ENCODE measurements around the gene AMY2B. TPM values are rescaled to one million over a fixed set of nuclear protein-coding genes. Genes with fewer than 3 reads are reported as not detected.
"Not testable (repeated sequence)": the region's sequence is repeated elsewhere in the genome, so short reads cannot be mapped to it uniquely, and the experiment has no call there.

Gene AMY2B
- total RNA-seq, 1 experiment from 2014 or later, result 1.1 TPM

GRCh38 chr1:103584537-103584936 is 13.1 kb downstream of the AMY2B start:
- no peaks in the 10 kb centered on the region for H3K36me3 ChIP-seq (ENCODE audit: control insufficient read depth, insufficient read depth, low read length)
- ChIA-PET POLR2A (no interaction called here), CTCF (no interaction called here)
- no peaks in the 10 kb centered on the region for H3K4me1 ChIP-seq (ENCODE audit: control insufficient read depth, insufficient read depth, low read length)
- H3K9me3 ChIP-seq (ENCODE audit: control insufficient read depth, insufficient read depth, low read depth, low read length), result no peaks in the 10 kb centered on the region
- in situ Hi-C loops (cut with HindIII; ENCODE audit: low pct_unique_long_range_greater_than_20kb, low sequenced_read_pairs), result no loop called here
- ATAC-seq (no peak), DNase-seq (ENCODE audit: low read depth, low spot score) (no peak)
- no peaks in the 10 kb centered on the region; the same call in 1 of the 2 replicates for H3K27me3 ChIP-seq (ENCODE audit: control insufficient read depth, insufficient read depth, low read length)
- TF ChIP-seq SIN3A (IDR thresholded peaks at IDR 0.05; ENCODE audit: borderline replicate concordance, insufficient read depth, low read depth, low read length) (no peak), TCF7L2 (IDR thresholded peaks at IDR 0.05; ENCODE audit: low read depth, low read length) (no peak), REST (IDR thresholded peaks at IDR 0.05; ENCODE audit: insufficient read depth in 1 of 2, low read depth in 2 of 2, low read length in 1 of 2) (no peak), POLR2AphosphoS5 (IDR thresholded peaks at IDR 0.05; ENCODE audit: low read depth, low read length) (no peak)
- TF ChIP-seq, protein P1, sequence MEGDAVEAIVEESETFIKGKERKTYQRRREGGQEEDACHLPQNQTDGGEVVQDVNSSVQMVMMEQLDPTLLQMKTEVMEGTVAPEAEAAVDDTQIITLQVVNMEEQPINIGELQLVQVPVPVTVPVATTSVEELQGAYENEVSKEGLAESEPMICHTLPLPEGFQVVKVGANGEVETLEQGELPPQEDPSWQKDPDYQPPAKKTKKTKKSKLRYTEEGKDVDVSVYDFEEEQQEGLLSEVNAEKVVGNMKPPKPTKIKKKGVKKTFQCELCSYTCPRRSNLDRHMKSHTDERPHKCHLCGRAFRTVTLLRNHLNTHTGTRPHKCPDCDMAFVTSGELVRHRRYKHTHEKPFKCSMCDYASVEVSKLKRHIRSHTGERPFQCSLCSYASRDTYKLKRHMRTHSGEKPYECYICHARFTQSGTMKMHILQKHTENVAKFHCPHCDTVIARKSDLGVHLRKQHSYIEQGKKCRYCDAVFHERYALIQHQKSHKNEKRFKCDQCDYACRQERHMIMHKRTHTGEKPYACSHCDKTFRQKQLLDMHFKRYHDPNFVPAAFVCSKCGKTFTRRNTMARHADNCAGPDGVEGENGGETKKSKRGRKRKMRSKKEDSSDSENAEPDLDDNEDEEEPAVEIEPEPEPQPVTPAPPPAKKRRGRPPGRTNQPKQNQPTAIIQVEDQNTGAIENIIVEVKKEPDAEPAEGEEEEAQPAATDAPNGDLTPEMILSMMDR (IDR thresholded peaks at IDR 0.05), result no peak
- intact Hi-C loops (cut with micrococcal nuclease; ENCODE audit: unreplicated experiment), result no loop called here
- H3K4me3 ChIP-seq (ENCODE audit: low read depth in 2 of 2, low read length in 2 of 2), result no peak overlapping the region
- no peak overlapping the region for H3K27ac ChIP-seq (ENCODE audit: low read length)
- BruUV-seq (replicated peaks), result no TSS peak

GRCh38 chr1:103602740-103603139 is 31.4 kb downstream of the AMY2B start:
- ATAC-seq, CTCF ChIA-PET: not testable (repeated sequence)

GRCh38 chr1:103616362-103616761 is 45.0 kb downstream of the AMY2B start:
- Histone ChIP-seq H3K4me3 (ENCODE audit: low read depth in 2 of 2, low read length in 2 of 2) (no peak overlapping the region), H3K27ac (ENCODE audit: low read length) (no peak overlapping the region), H3K9me3 (ENCODE audit: control insufficient read depth, insufficient read depth, low read depth, low read length) (no peaks in the 10 kb centered on the region), H3K36me3 (ENCODE audit: control insufficient read depth, insufficient read depth, low read length) (no peaks in the 10 kb centered on the region), H3K4me1 (ENCODE audit: control insufficient read depth, insufficient read depth, low read length) (no peaks in the 10 kb centered on the region), H3K27me3 (ENCODE audit: control insufficient read depth, insufficient read depth, low read length) (no peaks in the 10 kb centered on the region)
- no TSS peak for BruUV-seq (replicated peaks)
- intact Hi-C loops (cut with micrococcal nuclease; ENCODE audit: unreplicated experiment), result no loop called here
- POLR2A ChIA-PET, result no interaction called here
- CTCF ChIA-PET, result no interaction called here
- no peak for TF ChIP-seq REST (IDR thresholded peaks at IDR 0.05; ENCODE audit: insufficient read depth in 1 of 2, low read depth in 2 of 2, low read length in 1 of 2)
- TF ChIP-seq, protein P1 (IDR thresholded peaks at IDR 0.05), result no peak
- no peak for TF ChIP-seq SIN3A (IDR thresholded peaks at IDR 0.05; ENCODE audit: borderline replicate concordance, insufficient read depth, low read depth, low read length)
- no peak for TF ChIP-seq POLR2AphosphoS5 (IDR thresholded peaks at IDR 0.05; ENCODE audit: low read depth, low read length)
- no peak for TF ChIP-seq TCF7L2 (IDR thresholded peaks at IDR 0.05; ENCODE audit: low read depth, low read length)
- in situ Hi-C loops (cut with HindIII; ENCODE audit: low pct_unique_long_range_greater_than_20kb, low sequenced_read_pairs), result no loop called here
- DNase-seq (ENCODE audit: low read depth, low spot score) (no peak), ATAC-seq (no peak)

More at GRCh38 chr1:103602740-103603139, 31.4 kb downstream of the AMY2B start:
- DNase-seq (ENCODE audit: low read depth, low spot score); intact Hi-C loops (cut with micrococcal nuclease; ENCODE audit: unreplicated experiment); H3K9me3 ChIP-seq (ENCODE audit: control insufficient read depth, insufficient read depth, low read depth, low read length); H3K4me1 ChIP-seq (ENCODE audit: control insufficient read depth, insufficient read depth, low read length); H3K27me3 ChIP-seq (ENCODE audit: control insufficient read depth, insufficient read depth, low read length); POLR2A ChIA-PET; H3K36me3 ChIP-seq (ENCODE audit: control insufficient read depth, insufficient read depth, low read length); H3K27ac ChIP-seq (ENCODE audit: low read length); H3K4me3 ChIP-seq (ENCODE audit: low read depth in 2 of 2, low read length in 2 of 2); BruUV-seq (replicated peaks); in situ Hi-C loops (cut with HindIII; ENCODE audit: low pct_unique_long_range_greater_than_20kb, low sequenced_read_pairs): not testable (repeated sequence)

DNA sequence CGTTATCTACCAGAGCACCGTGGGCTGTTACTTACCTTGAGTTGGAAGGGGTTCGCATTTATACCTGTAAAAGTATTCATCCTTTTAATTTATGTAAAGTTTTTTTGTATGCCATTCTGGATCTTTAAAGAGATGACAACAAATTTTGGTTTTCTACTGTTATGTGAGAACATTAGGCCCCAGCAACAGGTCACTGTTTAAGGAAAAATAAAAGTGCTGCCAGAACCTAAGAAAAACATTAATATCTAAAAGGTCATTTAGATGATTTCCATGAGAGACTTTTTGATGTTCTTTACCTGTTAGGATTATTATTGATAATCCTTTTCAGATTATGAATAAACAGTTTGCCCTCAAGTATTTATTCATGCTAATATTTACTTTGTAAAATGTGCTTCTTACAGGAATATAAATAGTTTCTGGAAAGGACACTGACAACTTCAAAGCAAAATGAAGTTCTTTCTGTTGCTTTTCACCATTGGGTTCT is 45.6 kb downstream of the AMY2B start, which contains the start of gene AMY2A:
Gene AMY2A (plus strand): TSS at position 434 of the 484 bp plus-strand sequence. CDS start 14 bp downstream, at position 448.
- H3K27ac ChIP-seq (ENCODE audit: low read length); BruUV-seq (replicated peaks); H3K36me3 ChIP-seq (ENCODE audit: control insufficient read depth, insufficient read depth, low read length); POLR2A ChIA-PET; H3K27me3 ChIP-seq (ENCODE audit: control insufficient read depth, insufficient read depth, low read length); CTCF ChIA-PET; H3K9me3 ChIP-seq (ENCODE audit: control insufficient read depth, insufficient read depth, low read depth, low read length); intact Hi-C loops (cut with micrococcal nuclease; ENCODE audit: unreplicated experiment); H3K4me1 ChIP-seq (ENCODE audit: control insufficient read depth, insufficient read depth, low read length); in situ Hi-C loops (cut with HindIII; ENCODE audit: low pct_unique_long_range_greater_than_20kb, low sequenced_read_pairs); DNase-seq (ENCODE audit: low read depth, low spot score); H3K4me3 ChIP-seq (ENCODE audit: low read depth in 2 of 2, low read length in 2 of 2); ATAC-seq: not testable (repeated sequence)
